Esophagus muscularis mucosa (tissue), 4 donors: Measurements from ENCODE around the gene AGAP1. TPM values are rescaled to one million over a fixed set of nuclear protein-coding genes. Genes with fewer than 3 reads are reported as not detected.

Source experiments
- DNase-seq: peaks from one replicate; pipeline ENCODE4 v3.0.0-alpha.2; 2017; ENCODE audit errors: extremely low spot score
- H3K27ac ChIP-seq, 4 donors: fragments of 200-600 bp; sonication (generic); replicated peaks in 1 of 4; 1 replicate in 3 of 4; 2 replicates in 1 of 4; pipeline ENCODE4 v1.5.1; 2016 to 2019; ENCODE audit warnings: mild to moderate bottlenecking in 1 of 4
- H3K27me3 ChIP-seq, 4 donors: fragments of 200-600 bp; sonication (generic); one replicate each; pipeline versions ENCODE4 v1.5.1 to v1.6.0; 2016 to 2019
- H3K36me3 ChIP-seq, 4 donors: fragments of 200-600 bp; sonication (generic); one replicate each; pipeline ENCODE4 v1.5.1; 2016 to 2019
- H3K4me1 ChIP-seq, 4 donors: fragments of 200-600 bp; sonication (generic); one replicate each; pipeline ENCODE4 v1.5.1; 2016 to 2019
- H3K4me3 ChIP-seq, 4 donors: fragments of 200-600 bp; sonication (generic); 1 replicate in 2 of 4; 2 replicates in 2 of 4; pipeline ENCODE4 v1.5.1; 2016 to 2019; ENCODE audit warnings: mild to moderate bottlenecking in 4 of 4, moderate library complexity in 1 of 4
- H3K9me3 ChIP-seq, 4 donors: fragments of 200-600 bp; sonication (generic); 1 replicate in 3 of 4; 2 replicates in 1 of 4; pipeline ENCODE4 v1.5.1; 2016 to 2019
- EP300 ChIP-seq: sonication (generic); formaldehyde crosslinking; IDR thresholded peaks from one replicate; pipeline ENCODE4 v1.6.1; 2017; ENCODE audit warnings: antibody characterized with exemption
- POLR2A ChIP-seq: fragments of 450-650 bp; IDR thresholded peaks from one replicate; pipeline ENCODE4 v1.6.1; 2017; ENCODE audit warnings: antibody characterized with exemption, moderate library complexity, mild to moderate bottlenecking, low read depth
- POLR2AphosphoS5 ChIP-seq, 2 donors: sonication (generic); formaldehyde crosslinking; IDR thresholded peaks; one replicate each; pipeline ENCODE4 v1.6.1; 2017; ENCODE audit warnings: antibody characterized with exemption in 2 of 2
- WGBS: methylation state at CpG from one replicate; pipeline ENCODE4 v1.1.5; 2018; 5-methylcytosine and 5-hydroxymethylcytosine counted together
- intact Hi-C: fragments of 100-400 bp; cut with DNase I; formaldehyde crosslinking; loops from one replicate; pipeline ENCODE4 v1.15.1; 2023
- total RNA-seq, 4 donors: library from RNA; depleted of rRNA; stranded (reverse); fragments of >200 nt; gene quantifications; one replicate each; pipeline versions ENCODE4 v1.1.0 to v1.2.1, GENCODE V29; 2016
- TF ChIP-seq, protein P1 (sequence below), 3 experiments: fragments of 200-600 bp in 2 of 3; fragments of 450-650 bp in 1 of 3; sonication (generic) in 2 of 3; IDR thresholded peaks; one replicate each; pipeline ENCODE4 v1.5.1; 2017 to 2019; ENCODE audit warnings: antibody characterized with exemption in 3 of 3, mild to moderate bottlenecking in 2 of 3, moderate library complexity in 1 of 3

AGAP1 gene
- total RNA-seq, 4 donors from 2014 or later: 37.9 to 62.4 (median 47.2) TPM

DNA sequence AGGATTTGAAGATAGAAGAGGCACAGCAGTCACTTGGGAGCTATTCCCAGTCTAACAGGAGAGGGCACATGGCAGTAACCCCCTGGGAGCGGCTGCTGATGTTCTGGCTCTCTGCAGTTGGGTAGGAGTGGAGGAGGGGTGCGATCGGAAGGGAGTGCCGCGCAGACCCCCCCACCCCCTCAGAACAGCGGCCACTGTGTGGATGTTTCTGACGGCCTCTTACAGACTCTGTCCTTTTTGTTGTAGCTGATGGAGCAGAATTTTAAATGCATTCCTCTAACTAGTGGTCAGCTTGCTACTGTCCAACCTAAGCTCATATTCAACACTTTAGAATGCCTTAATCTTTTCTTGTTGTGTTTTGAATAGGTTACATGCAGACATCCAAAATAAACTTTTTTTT lies 127.9 kb downstream of the AGAP1 start:
- H3K4me1 ChIP-seq: peaks cover 4 to 30% (median 13%) of the 10 kb centered on the region in 4 donors

DNA sequence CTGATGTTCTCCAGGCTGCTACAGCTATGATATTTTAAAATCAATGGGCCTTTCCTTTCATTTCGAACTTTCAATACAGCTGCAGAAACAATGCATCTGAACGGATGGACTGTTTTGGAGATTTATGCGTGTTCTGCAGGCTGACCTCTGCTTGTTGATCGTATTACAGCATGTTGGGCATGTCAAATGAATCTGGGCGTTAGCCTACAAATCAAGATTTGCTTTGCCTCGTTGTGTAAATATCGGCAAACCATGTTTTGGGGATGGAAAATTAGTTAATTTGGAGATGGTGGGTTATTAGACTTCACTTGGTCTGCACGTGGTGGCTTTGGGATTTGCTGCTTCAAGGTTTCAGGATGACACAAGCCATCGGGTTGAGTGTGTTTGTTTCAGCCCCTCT lies 129.3 kb downstream of the AGAP1 start:
- Histone ChIP-seq H3K27me3 (no peaks in the 10 kb centered on the region), H3K36me3 (no peaks in the 10 kb centered on the region), H3K4me1 (peaks cover 4 to 28% (median 15%) of the 10 kb centered on the region in 4 donors), H3K9me3 (no peaks in the 10 kb centered on the region), H3K27ac (no peak overlapping the region), H3K4me3 (no peak overlapping the region)
- no peak for DNase-seq
- TF ChIP-seq POLR2AphosphoS5 (IDR thresholded peaks at IDR 0.05) (no peak), EP300 (no peak), POLR2A (no peak)
- TF ChIP-seq, protein P1, sequence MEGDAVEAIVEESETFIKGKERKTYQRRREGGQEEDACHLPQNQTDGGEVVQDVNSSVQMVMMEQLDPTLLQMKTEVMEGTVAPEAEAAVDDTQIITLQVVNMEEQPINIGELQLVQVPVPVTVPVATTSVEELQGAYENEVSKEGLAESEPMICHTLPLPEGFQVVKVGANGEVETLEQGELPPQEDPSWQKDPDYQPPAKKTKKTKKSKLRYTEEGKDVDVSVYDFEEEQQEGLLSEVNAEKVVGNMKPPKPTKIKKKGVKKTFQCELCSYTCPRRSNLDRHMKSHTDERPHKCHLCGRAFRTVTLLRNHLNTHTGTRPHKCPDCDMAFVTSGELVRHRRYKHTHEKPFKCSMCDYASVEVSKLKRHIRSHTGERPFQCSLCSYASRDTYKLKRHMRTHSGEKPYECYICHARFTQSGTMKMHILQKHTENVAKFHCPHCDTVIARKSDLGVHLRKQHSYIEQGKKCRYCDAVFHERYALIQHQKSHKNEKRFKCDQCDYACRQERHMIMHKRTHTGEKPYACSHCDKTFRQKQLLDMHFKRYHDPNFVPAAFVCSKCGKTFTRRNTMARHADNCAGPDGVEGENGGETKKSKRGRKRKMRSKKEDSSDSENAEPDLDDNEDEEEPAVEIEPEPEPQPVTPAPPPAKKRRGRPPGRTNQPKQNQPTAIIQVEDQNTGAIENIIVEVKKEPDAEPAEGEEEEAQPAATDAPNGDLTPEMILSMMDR (IDR thresholded peaks at IDR 0.05): no peak
- intact Hi-C loops: no loop called here
- WGBS: 84% methylated on average over 9 of the region's 9 CpGs

More for the DNA sequence above, 127.9 kb downstream of the AGAP1 start:
- no peaks in the 10 kb centered on the region for H3K27me3 ChIP-seq
- no peak overlapping the region for H3K27ac ChIP-seq
- no peaks in the 10 kb centered on the region for H3K36me3 ChIP-seq
- DNase-seq: no peak
- no peak overlapping the region for H3K4me3 ChIP-seq
- intact Hi-C loops: no loop called here
- 86% methylated on average over 7 of the region's 7 CpGs for WGBS
- TF ChIP-seq EP300: no peak
- no peak for TF ChIP-seq POLR2AphosphoS5 (IDR thresholded peaks at IDR 0.05)
- TF ChIP-seq, protein P1 (IDR thresholded peaks at IDR 0.05): no peak
- no peak for TF ChIP-seq POLR2A
- H3K9me3 ChIP-seq: no peaks in the 10 kb centered on the region

DNA sequence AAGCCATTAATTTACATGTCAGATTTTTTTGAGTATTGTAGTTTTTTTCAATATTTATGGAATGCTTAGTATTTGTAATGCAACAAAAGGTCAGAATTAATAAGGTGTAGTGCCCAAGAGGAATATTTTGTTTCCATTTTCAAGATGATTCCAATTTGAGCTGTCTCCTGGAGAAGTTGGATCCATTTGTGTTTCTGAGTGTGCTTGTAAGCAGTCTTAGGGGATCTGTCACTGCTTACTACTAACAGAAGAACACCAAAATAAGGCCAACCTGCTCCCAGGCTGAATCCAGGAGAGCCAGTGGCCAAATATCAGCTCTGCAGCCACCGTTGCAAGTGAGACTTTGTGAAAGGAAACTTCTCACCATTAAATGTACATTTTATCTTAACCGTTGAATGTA lies 129.9 kb downstream of the AGAP1 start:
- H3K4me3 ChIP-seq: no peak overlapping the region
- DNase-seq: no peak
- no peaks in the 10 kb centered on the region for H3K27me3 ChIP-seq
- TF ChIP-seq EP300 (no peak), POLR2AphosphoS5 (IDR thresholded peaks at IDR 0.05) (no peak), POLR2A (no peak)
- TF ChIP-seq, protein P1 (IDR thresholded peaks at IDR 0.05): no peak
- H3K36me3 ChIP-seq: no peaks in the 10 kb centered on the region
- WGBS: 90% methylated on average over 2 of the region's 2 CpGs
- intact Hi-C loops: no loop called here
- peaks cover 6 to 30% (median 20%) of the 10 kb centered on the region in 4 donors for H3K4me1 ChIP-seq
- no peak overlapping the region for H3K27ac ChIP-seq
- H3K9me3 ChIP-seq: no peaks in the 10 kb centered on the region

DNA sequence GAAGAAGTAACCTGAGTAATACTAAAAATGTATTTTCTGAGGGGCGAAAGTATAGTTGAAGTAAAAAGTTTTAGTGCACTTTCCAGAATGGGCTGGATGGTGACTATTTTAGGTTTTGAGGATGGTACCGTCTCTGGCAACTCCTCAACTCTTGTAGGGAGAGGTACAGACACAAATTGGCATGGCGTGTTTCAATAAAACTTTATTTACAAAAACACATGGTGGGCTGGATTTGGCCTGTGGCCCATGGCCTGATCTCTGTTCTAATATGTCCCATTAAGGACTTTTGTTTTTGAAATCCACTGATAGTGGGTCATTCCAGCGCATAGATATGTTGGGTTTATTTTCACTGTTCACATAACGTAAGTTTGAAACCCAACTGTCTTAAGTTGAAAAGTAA lies 132.8 kb downstream of the AGAP1 start:
- Histone ChIP-seq H3K27ac (no peak overlapping the region), H3K4me3 (no peak overlapping the region), H3K36me3 (no peaks in the 10 kb centered on the region), H3K4me1 (peaks cover 6 to 28% (median 18%) of the 10 kb centered on the region in 4 donors), H3K9me3 (no peaks in the 10 kb centered on the region), H3K27me3 (no peaks in the 10 kb centered on the region)
- intact Hi-C loops: no loop called here
- no peak for DNase-seq
- no peak for TF ChIP-seq POLR2AphosphoS5 (IDR thresholded peaks at IDR 0.05)
- no peak for TF ChIP-seq POLR2A
- TF ChIP-seq EP300: no peak
- whole genome bisulfite sequencing: 96% methylated on average over 5 of the region's 5 CpGs

DNA sequence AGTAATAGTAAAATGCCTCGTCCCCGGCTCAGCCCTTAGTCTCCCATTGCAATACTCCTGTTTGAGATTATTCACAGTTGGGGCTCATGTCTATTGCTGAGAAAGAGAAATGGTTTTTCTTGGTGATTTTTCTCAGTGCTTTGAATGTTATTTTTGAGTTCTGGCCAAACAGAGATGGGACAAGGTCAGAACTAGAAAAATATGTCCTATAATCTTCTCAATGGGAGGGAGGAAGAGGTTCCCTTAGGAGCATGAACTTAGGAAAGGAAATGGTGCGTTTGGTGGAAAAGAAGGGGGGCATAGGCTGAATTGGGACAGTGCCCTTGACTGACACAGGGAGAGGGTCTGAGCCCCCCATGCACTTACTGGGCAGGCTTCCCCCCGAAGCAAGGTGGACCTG lies 133.8 kb downstream of the AGAP1 start:
- intact Hi-C loops: no loop called here
- H3K9me3 ChIP-seq: no peaks in the 10 kb centered on the region
- H3K27me3 ChIP-seq: no peaks in the 10 kb centered on the region
- no peak overlapping the region for H3K27ac ChIP-seq
- H3K4me1 ChIP-seq: peaks cover 6 to 28% (median 18%) of the 10 kb centered on the region in 4 donors
- no peak for DNase-seq
- H3K4me3 ChIP-seq: no peak overlapping the region
- TF ChIP-seq POLR2AphosphoS5 (IDR thresholded peaks at IDR 0.05): no peak
- TF ChIP-seq, protein P1 (IDR thresholded peaks at IDR 0.05): no peak
- TF ChIP-seq POLR2A: no peak
- no peak for TF ChIP-seq EP300
- WGBS: 71% methylated on average over 4 of the region's 4 CpGs
- H3K36me3 ChIP-seq: no peaks in the 10 kb centered on the region
